K562 (cell line): Measurements from ENCODE around the gene GNGT1. TPM values are rescaled to one million over a fixed set of nuclear protein-coding genes. Genes with fewer than 3 reads are reported as not detected.
A peak's percentile ranks its signal among the peaks of the same experiment; 100 is the strongest.

Experiments
- ATAC-seq: fragments of 200-7000 bp; cut with Tn5 transposase; 3 replicates; pipeline ENCODE4 v1.9.1; 2020; ENCODE audit warnings: moderate library complexity
- BruUV-seq: library from RNA; stranded (reverse); fragments of 400-500 nt; replicated peaks from 2 replicates; lab custom pipeline; 2021; lab: Mats Ljungman, UMichigan
- CTCF ChIA-PET: fragments of 300-600 bp; formaldehyde crosslinking; extraction: SDS; loops from one replicate; lab custom pipeline; 2021; ENCODE audit warnings: low intra/inter-chr PET ratio; lab: Yijun Ruan, JAX
- POLR2A ChIA-PET: fragments of 300-600, 350-650 bp; sonication (Branson Sonifier 250); formaldehyde crosslinking; extraction: SDS; loops from one replicate; lab custom pipeline; 2021; ENCODE audit warnings: antibody characterized with exemption, inconsistent platforms; lab: Yijun Ruan, JAX
- DNase-seq, 4 experiments: peaks; one replicate each; pipeline versions ENCODE4 v3.0.0 to v3.0.0-alpha.2; 2011 to 2018; ENCODE audit warnings: low spot score in 3 of 4, mixed read lengths in 3 of 4; ENCODE audit errors: extremely low read depth in 1 of 4
- FAIRE-seq: peaks from 2 replicates; lab custom pipeline; 2011; peaks lifted over from hg19 to GRCh38; lab: Jason Lieb, UNC
- H2AFZ ChIP-seq: 2 replicates; pipeline ENCODE4 v1.6.0; 2011; ENCODE audit warnings: low read depth, low read length, control low read depth, inconsistent platforms
- H3K27ac ChIP-seq: fragments of 200-600 bp; 3 replicates; pipeline ENCODE4 v1.8.0; 2011; ENCODE audit warnings: low read depth, mild to moderate bottlenecking, control low read depth, inconsistent platforms, low read length, moderate library complexity, mixed read lengths; ENCODE audit errors: extremely low read depth
- H3K27me3 ChIP-seq, 2 experiments: fragments of 300-600 bp in 1 of 2; 2 replicates in 1 of 2; 3 replicates in 1 of 2; pipeline versions ENCODE4 v1.6.0 to v1.8.0; 2011; ENCODE audit warnings: inconsistent platforms in 2 of 2, low read length in 2 of 2, mild to moderate bottlenecking in 1 of 2, mixed read lengths in 1 of 2, moderate library complexity in 1 of 2; ENCODE audit not compliant: control insufficient read depth in 2 of 2, insufficient read depth in 2 of 2
- H3K36me3 ChIP-seq: fragments of 300-600 bp; 3 replicates; pipeline ENCODE4 v1.8.0; 2011; ENCODE audit warnings: mild to moderate bottlenecking, low read length, inconsistent platforms; ENCODE audit not compliant: control insufficient read depth, insufficient read depth
- H3K4me1 ChIP-seq, 2 experiments: fragments of 200-600 bp in 1 of 2; replicated peaks in 1 of 2; 2 replicates in 1 of 2; 3 replicates in 1 of 2; pipeline versions ENCODE4 v1.5.1 to v1.8.0; 2011; ENCODE audit warnings: inconsistent platforms in 2 of 2, low read length in 2 of 2, mild to moderate bottlenecking in 1 of 2, mixed read lengths in 1 of 2, moderate library complexity in 1 of 2; ENCODE audit not compliant: control insufficient read depth in 2 of 2, insufficient read depth in 2 of 2
- H3K4me2 ChIP-seq: 2 replicates; pipeline ENCODE4 v1.6.1; 2011; ENCODE audit warnings: low read length, control low read depth, inconsistent platforms, mixed read lengths; ENCODE audit not compliant: insufficient read depth
- H3K4me3 ChIP-seq: fragments of 200-600 bp; sonication (generic), shearing (Covaris generic); 2 replicates; pipeline ENCODE4 v1.5.1; 2016; ENCODE audit warnings: control low read depth, inconsistent platforms
- H3K79me2 ChIP-seq: fragments of 200-600 bp; 3 replicates; pipeline ENCODE4 v1.8.0; 2011; ENCODE audit warnings: low read length, inconsistent platforms; ENCODE audit not compliant: control insufficient read depth, insufficient read depth
- H3K9ac ChIP-seq, 2 experiments: 2 replicates each; pipeline versions ENCODE4 v1.6.0 to v1.6.1; 2011; ENCODE audit warnings: low read depth in 2 of 2, low read length in 2 of 2, control low read depth in 1 of 2, inconsistent platforms in 1 of 2, mild to moderate bottlenecking in 1 of 2, mixed read lengths in 1 of 2; ENCODE audit not compliant: insufficient read depth in 1 of 2
- H3K9me1 ChIP-seq: one replicate; pipeline ENCODE4 v1.6.0; 2011; ENCODE audit warnings: inconsistent platforms, mild to moderate bottlenecking, low read length, moderate library complexity; ENCODE audit not compliant: control insufficient read depth, insufficient read depth
- H3K9me3 ChIP-seq: replicated peaks from 2 replicates; pipeline ENCODE4 v1.5.1; 2011; ENCODE audit warnings: low read depth, low read length, inconsistent platforms; ENCODE audit not compliant: control insufficient read depth, insufficient read depth
- H4K20me1 ChIP-seq: replicated peaks from 2 replicates; pipeline ENCODE4 v1.6.1; 2011; ENCODE audit warnings: low read length, inconsistent platforms, mixed read lengths; ENCODE audit not compliant: control insufficient read depth, insufficient read depth
- CLOCK ChIP-seq: fragments of 250-450 bp; sonication (Bioruptor Pico); IDR thresholded peaks from 2 replicates; pipeline ENCODE4 v1.4.0; 2020; ENCODE audit warnings: mild to moderate bottlenecking, moderate library complexity, borderline replicate concordance
- CTCF ChIP-seq, 3 experiments: IDR thresholded peaks in 2 of 3; conservative IDR thresholded peaks in 1 of 3; 2 replicates each; pipeline ENCODE4 v1.5.1; 2011 to 2012; ENCODE audit warnings: low read length in 3 of 3, mild to moderate bottlenecking in 3 of 3, control low read depth in 2 of 3, improper control_type of control experiment in 1 of 3, inconsistent platforms in 1 of 3, low read depth in 1 of 3, mixed read lengths in 1 of 3, moderate library complexity in 1 of 3; ENCODE audit not compliant: insufficient read depth in 2 of 3
- KLF1 ChIP-seq: fragments of 450-650 bp; IDR thresholded peaks from 2 replicates; pipeline ENCODE4 v1.6.1; 2016; ENCODE audit warnings: missing genetic modification characterization, missing compliant biosample characterization
- PTRF ChIP-seq: fragments of 450-650 bp; IDR thresholded peaks from 2 replicates; pipeline ENCODE4 v1.6.1; 2016; ENCODE audit warnings: mild to moderate bottlenecking, missing genetic modification characterization, missing compliant biosample characterization
- RNF2 ChIP-seq: sonication (generic); IDR thresholded peaks from 2 replicates; pipeline ENCODE4 v1.6.1; 2016
- SLC30A9 ChIP-seq: fragments of 250-450 bp; sonication (Bioruptor Pico); IDR thresholded peaks from 2 replicates; pipeline ENCODE4 v1.8.0; 2022; ENCODE audit warnings: mild to moderate bottlenecking, moderate library complexity
- SNAPC5 ChIP-seq: fragments of 250-450 bp; sonication (Bioruptor Pico); IDR thresholded peaks from 2 replicates; pipeline ENCODE4 v1.8.0; 2021; ENCODE audit warnings: moderate library complexity, mild to moderate bottlenecking, inconsistent platforms
- SRSF7 ChIP-seq: fragments of 200-400 bp; formaldehyde crosslinking; optimal IDR thresholded peaks from 2 replicates; pipeline ENCODE3; 2017; ENCODE audit warnings: mild to moderate bottlenecking, low read depth, low read length
- ZNF23 ChIP-seq: fragments of 250-450 bp; sonication (Bioruptor Pico); IDR thresholded peaks from 2 replicates; pipeline ENCODE4 v1.4.0; 2020; ENCODE audit warnings: mild to moderate bottlenecking
- ZNF398 ChIP-seq: fragments of 250-450 bp; sonication (Bioruptor Pico); IDR thresholded peaks from 2 replicates; pipeline ENCODE4 v1.8.0; 2021; ENCODE audit warnings: moderate library complexity, mild to moderate bottlenecking, inconsistent platforms
- ZNF431 ChIP-seq: sonication (generic); formaldehyde crosslinking; IDR thresholded peaks from 2 replicates; pipeline ENCODE4 v1.8.0; 2022; ENCODE audit warnings: mild to moderate bottlenecking, missing genetic modification reagents
- WGBS: fragments of 100-300 bp; shearing (Covaris generic); methylation state at CpG from one replicate; pipeline ENCODE4 v1.1.6; 2016; ENCODE audit warnings: low coverage, mixed read lengths; ENCODE audit not compliant: insufficient coverage; ENCODE audit errors: missing lambda C conversion rate; 5-methylcytosine and 5-hydroxymethylcytosine counted together
- in situ Hi-C: fragments of 300-500 bp; cut with MboI; formaldehyde crosslinking; loops from 4 replicates; pipeline ENCODE4 v1.15.0; 2018; ENCODE audit warnings: inconsistent platforms, mixed read lengths
- intact Hi-C: fragments of 100-400 bp; cut with micrococcal nuclease; formaldehyde crosslinking; loops from 2 replicates; pipeline ENCODE4 v1.14.2; 2022
- polyA plus RNA-seq, 8 experiments: library from polyadenylated mRNA; depleted of rRNA in 4 of 8; stranded (reverse) in 5 of 8; unstranded in 3 of 8; fragments of >200 nt; fragmentation: Nextera tagmentation in 2 of 8; fragmentation: Illumina TruSeq in 1 of 8; extraction: Ambion mirVana in 2 of 8; extraction: Trizol in 1 of 8; gene quantifications; 2 replicates each; pipeline versions ENCODE4 v1.2.1 to v1.2.3, GENCODE V29; 2011 to 2014; ENCODE audit warnings: inconsistent platforms in 1 of 8, missing spikeins in 1 of 8
- total RNA-seq, 7 experiments: library from RNA; depleted of rRNA in 6 of 7; stranded (reverse); fragments of >200 nt in 6 of 7; fragmentation: Illumina TruSeq in 2 of 7; extraction: Trizol in 2 of 7; gene quantifications; 2 replicates each; pipeline versions ENCODE4 v1.2.1 to v1.2.3, GENCODE V29; 2011 to 2021; ENCODE audit warnings: low replicate concordance in 1 of 7

GNGT1 gene
- total and polyA plus RNA-seq, 9 of the 15 experiments (the other 6 are each of a cell fraction or from before 2014, with no cell fraction given): 0.04 to 0.83 (median 0.51) TPM; not detected in 2

GRCh38 chr7:93889261-93889660 lies 17.1 kb upstream of the GNGT1 start (continued):
- TF ChIP-seq CTCF (IDR thresholded peaks at IDR 0.05 in 2 of 3, conservative IDR thresholded peaks at IDR 0.05 in 1 of 3; ENCODE audit: insufficient read depth in 2 of 3, low read depth in 1 of 3, low read length in 3 of 3) (no peak), CLOCK (no peak), ZNF431 (CRISPR knock-in tag) (no peak)

GRCh38 chr7:93890041-93890463 lies 16.3 kb upstream of the GNGT1 start:
- Histone ChIP-seq H3K36me3 (no peaks in the 10 kb centered on the region), H2AFZ (no peak overlapping the region), H3K9ac (no peak overlapping the region), H3K9me1 (no peaks in the 10 kb centered on the region), H3K4me1 (peaks cover 0 to 10% of the 10 kb centered on the region in 2 experiments; a peak in 1 of 5 replicates), H3K79me2 (no peaks in the 10 kb centered on the region), H4K20me1 (no peaks in the 10 kb centered on the region), H3K4me3 (no peak overlapping the region), H3K27me3 (peaks cover 14 to 22% of the 10 kb centered on the region in 2 experiments), H3K27ac (no peak overlapping the region), H3K4me2 (no peak overlapping the region), H3K9me3 (no peaks in the 10 kb centered on the region)
- no peak for FAIRE-seq
- in situ Hi-C loops (no loop called here), intact Hi-C loops (loop anchor here (10.0 kb wide), 1 partner anchor 265 kb away; no protein-coding TSS in a partner anchor)
- CTCF ChIA-PET: no interaction called here
- DNase-seq: no peak
- ATAC-seq: peak; percentile 36
- BruUV-seq: no TSS peak
- no peak for TF ChIP-seq SRSF7
- no peak for TF ChIP-seq RNF2
- TF ChIP-seq PTRF (tag): no peak
- no peak for TF ChIP-seq ZNF398 (CRISPR knock-in tag)
- no peak for TF ChIP-seq KLF1 (tag)
- TF ChIP-seq SNAPC5: no peak
- no peak for TF ChIP-seq SLC30A9 (CRISPR knock-in tag)
- TF ChIP-seq ZNF23 (CRISPR knock-in tag): no peak
- WGBS: 20% methylated on average over 28 of the region's 28 CpGs
- POLR2A ChIA-PET: no interaction called here
